ENCODE results near the gene WDHD1. TPM values are rescaled to one million over a fixed set of nuclear protein-coding genes. Genes with fewer than 3 reads are reported as not detected.
A peak's percentile ranks its signal among the peaks of the same experiment; 100 is the strongest.
"Not testable (repeated sequence)": the region's sequence is repeated elsewhere in the genome, so short reads cannot be mapped to it uniquely, and the experiment has no call there.

Gene WDHD1
- total and polyA plus RNA-seq, 8 donors = 8.6 to 22.3 (median 16.0) TPM

DNA sequence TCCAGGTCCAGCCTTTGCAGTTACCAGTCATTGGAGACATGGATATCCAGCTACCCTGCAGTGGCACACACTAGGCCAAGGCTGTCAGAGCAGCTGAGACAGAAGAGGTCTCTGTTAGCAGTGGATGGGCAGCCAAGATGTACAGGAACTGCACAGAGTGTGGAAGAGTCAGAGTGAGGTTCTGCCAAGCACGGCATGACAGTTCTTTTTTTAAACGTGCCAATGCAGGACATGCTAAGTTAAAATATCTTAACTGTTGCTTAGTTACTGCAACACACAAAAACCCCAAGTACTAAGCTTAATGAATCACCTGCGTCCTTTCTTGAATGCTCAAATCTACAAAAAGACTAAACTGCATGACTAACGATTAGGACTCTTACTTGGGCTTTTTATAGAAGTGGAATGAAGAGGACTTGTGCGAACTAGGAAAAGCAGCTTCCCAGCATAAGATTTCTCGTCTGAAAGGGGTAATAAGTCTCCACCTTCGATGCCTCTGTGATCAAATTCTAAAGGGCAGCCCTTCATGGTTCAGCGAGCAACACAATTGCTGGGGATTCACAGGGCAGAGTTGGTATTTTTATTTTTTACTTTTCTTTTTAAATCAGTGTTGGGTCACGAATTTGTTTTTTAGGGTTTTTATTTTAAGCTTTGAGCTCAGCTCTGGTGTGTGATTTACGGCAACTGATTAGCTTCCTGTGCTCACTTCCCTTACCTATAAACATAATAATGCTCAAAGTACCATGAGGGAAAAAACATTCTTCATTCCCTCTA, 45.2 kb upstream of the WDHD1 start:
- H3K4me3 ChIP-seq = no peak overlapping the region
- H3K27ac ChIP-seq = peak overlapping the region; percentile 65 to 81
- H3K4me1 ChIP-seq = peaks cover 17 to 19% of the 10 kb centered on the region in 2 donors
- TF ChIP-seq, protein P1, sequence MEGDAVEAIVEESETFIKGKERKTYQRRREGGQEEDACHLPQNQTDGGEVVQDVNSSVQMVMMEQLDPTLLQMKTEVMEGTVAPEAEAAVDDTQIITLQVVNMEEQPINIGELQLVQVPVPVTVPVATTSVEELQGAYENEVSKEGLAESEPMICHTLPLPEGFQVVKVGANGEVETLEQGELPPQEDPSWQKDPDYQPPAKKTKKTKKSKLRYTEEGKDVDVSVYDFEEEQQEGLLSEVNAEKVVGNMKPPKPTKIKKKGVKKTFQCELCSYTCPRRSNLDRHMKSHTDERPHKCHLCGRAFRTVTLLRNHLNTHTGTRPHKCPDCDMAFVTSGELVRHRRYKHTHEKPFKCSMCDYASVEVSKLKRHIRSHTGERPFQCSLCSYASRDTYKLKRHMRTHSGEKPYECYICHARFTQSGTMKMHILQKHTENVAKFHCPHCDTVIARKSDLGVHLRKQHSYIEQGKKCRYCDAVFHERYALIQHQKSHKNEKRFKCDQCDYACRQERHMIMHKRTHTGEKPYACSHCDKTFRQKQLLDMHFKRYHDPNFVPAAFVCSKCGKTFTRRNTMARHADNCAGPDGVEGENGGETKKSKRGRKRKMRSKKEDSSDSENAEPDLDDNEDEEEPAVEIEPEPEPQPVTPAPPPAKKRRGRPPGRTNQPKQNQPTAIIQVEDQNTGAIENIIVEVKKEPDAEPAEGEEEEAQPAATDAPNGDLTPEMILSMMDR (IDR thresholded peaks at IDR 0.05) = no peak
- H3K27me3 ChIP-seq = no peaks in the 10 kb centered on the region
- ATAC-seq (peak; percentile 80), DNase-seq (peak in 1 of 4 donors; percentile 24)
- no peaks in the 10 kb centered on the region for H3K9me3 ChIP-seq
- peaks cover 0 to 9% of the 10 kb centered on the region in 2 donors for H3K36me3 ChIP-seq
- intact Hi-C loops (cut with DNase I) = no loop called here

DNA sequence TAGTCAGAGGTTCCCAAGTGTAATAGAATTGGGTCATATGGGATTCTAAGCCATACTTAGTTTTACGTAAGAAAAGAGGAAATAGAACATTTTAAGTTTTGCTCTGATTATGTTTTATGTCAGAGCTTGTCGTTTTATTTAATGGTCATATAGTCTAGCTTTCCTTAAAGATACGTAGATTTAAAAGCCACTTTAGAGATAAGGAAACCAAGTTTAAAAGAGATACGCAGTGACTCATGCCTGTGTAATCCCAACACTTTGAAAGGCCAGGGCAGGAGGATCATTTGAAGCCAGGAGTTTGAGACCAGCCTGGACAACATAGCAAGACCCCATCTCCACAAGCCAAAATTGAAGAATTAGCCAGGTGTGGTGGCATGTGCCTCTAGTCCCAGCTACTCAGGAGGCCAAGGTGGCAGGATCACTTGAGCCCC, 44.1 kb upstream of the WDHD1 start:
- intact Hi-C loops (cut with DNase I) = no loop called here
- Histone ChIP-seq H3K4me3 (no peak overlapping the region), H3K27me3 (no peaks in the 10 kb centered on the region), H3K9me3 (no peaks in the 10 kb centered on the region), H3K4me1 (peaks cover 17 to 19% of the 10 kb centered on the region in 2 donors), H3K36me3 (peaks cover 0 to 14% of the 10 kb centered on the region in 2 donors), H3K27ac (peak overlapping the region; percentile 61 to 65)
- no peak for ATAC-seq
- TF ChIP-seq, protein P1 (IDR thresholded peaks at IDR 0.05) = no peak
- no peak for DNase-seq

DNA sequence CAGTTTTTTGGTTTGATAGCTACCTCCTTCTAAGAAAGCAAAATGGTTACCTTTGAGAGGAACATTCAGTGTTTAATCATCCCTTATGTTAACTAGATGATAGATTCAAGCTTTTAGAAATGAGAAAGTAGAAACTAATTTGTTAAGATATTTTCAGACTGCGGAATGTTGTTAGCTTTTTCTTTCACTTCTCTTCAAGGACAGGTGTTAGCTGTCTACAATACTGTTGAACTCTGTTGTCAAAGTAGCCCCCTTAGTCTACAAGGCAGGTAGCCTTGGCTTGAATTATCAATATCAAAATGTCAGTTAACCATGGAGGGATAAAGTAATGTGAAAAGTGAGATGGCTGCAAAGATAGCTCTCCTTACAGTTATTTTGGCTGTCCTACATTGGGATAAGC, 39.3 kb upstream of the WDHD1 start:
- ATAC-seq (no peak), DNase-seq (no peak)
- Histone ChIP-seq H3K4me3 (no peak overlapping the region), H3K36me3 (peaks cover 5 to 52% of the 10 kb centered on the region in 2 donors), H3K9me3 (no peaks in the 10 kb centered on the region), H3K27me3 (no peaks in the 10 kb centered on the region), H3K27ac (no peak overlapping the region), H3K4me1 (peaks cover 0 to 3% of the 10 kb centered on the region in 2 donors)
- intact Hi-C loops (cut with DNase I) = no loop called here
- TF ChIP-seq, protein P1 (IDR thresholded peaks at IDR 0.05) = no peak

DNA sequence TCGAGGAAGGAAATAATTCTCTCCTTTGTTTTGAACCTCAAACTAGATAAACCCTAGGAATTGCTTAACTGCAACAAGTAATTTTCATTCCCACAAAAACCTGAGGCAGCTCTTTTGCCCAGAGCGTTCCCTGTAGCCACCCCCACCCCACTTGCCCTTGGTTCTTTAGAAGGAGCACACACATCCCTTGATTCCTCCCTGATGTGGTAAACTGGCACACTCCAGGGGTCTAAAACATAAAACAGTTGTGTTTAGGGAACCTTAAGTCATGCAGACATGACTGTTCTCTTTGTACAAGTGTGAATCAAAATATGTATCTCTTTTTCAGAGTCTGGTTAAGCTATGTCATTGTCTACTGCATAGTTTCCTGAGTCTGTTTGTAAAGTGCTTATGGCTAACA, 38.5 kb upstream of the WDHD1 start:
- H3K27ac ChIP-seq = no peak overlapping the region
- intact Hi-C loops (cut with DNase I) = no loop called here
- ATAC-seq = no peak

DNA sequence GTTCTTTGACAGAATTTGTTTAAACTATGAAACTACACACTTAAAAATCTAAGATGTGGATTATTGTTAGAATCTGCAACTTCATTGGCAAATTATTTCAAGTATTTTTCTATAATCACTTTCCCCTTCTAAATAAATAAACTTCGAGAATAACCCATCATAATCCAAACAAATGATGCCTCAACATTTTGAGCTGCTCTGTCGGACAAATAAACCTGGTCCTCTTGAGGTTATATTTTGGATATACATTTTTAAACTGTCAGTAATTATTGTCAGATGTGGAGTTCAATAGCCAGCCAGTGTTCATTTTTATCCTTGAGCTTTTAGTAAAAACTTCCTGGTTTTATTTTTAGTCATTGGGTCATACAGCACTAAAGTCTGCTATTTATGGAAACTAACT, 38.0 kb upstream of the WDHD1 start:
- H3K9me3 ChIP-seq; H3K4me1 ChIP-seq; intact Hi-C loops (cut with DNase I); H3K27ac ChIP-seq; H3K4me3 ChIP-seq; ATAC-seq; H3K27me3 ChIP-seq; DNase-seq: not testable (repeated sequence)
- H3K36me3 ChIP-seq = peaks cover 5 to 52% of the 10 kb centered on the region in 2 donors

More for the DNA sequence above, 38.5 kb upstream of the WDHD1 start:
- TF ChIP-seq, protein P1 (IDR thresholded peaks at IDR 0.05) = no peak
- Histone ChIP-seq H3K4me3 (no peak overlapping the region), H3K27me3 (no peaks in the 10 kb centered on the region), H3K9me3 (no peaks in the 10 kb centered on the region), H3K4me1 (peaks cover 0 to 4% of the 10 kb centered on the region in 2 donors), H3K36me3 (peaks cover 5 to 52% of the 10 kb centered on the region in 2 donors)
- no peak for DNase-seq
